Lung (tissue), 12 donors: ENCODE data around the gene CYS1. TPM values are rescaled to one million over a fixed set of nuclear protein-coding genes. Genes with fewer than 3 reads are reported as not detected.

Experiments
- ATAC-seq: fragments of 200-7000 bp; cut with Tn5 transposase; one replicate; pipeline ENCODE4 v1.9.1; 2020; ENCODE audit warnings: moderate number of reproducible peaks; ENCODE audit not compliant: insufficient read depth, low FRiP score
- DNase-seq, 3 donors: peaks; one replicate each; pipeline ENCODE4 v3.0.0-alpha.2; 2013 to 2017
- H3K27ac ChIP-seq, 2 donors: one replicate each; pipeline ENCODE4 v1.5.1; 2013; ENCODE audit warnings: mild to moderate bottlenecking in 2 of 2, moderate library complexity in 2 of 2, control low read depth in 1 of 2, inconsistent platforms in 1 of 2, low read depth in 1 of 2, low read length in 1 of 2
- H3K27me3 ChIP-seq, 3 donors: one replicate each; pipeline ENCODE4 v1.5.1; 2013; ENCODE audit warnings: low read length in 2 of 3; ENCODE audit not compliant: control insufficient read depth in 3 of 3, insufficient read depth in 3 of 3
- H3K36me3 ChIP-seq, 4 donors: one replicate each; pipeline ENCODE4 v1.5.1; 2013; ENCODE audit warnings: low read length in 4 of 4, mild to moderate bottlenecking in 1 of 4, moderate library complexity in 1 of 4; ENCODE audit not compliant: control insufficient read depth in 4 of 4, insufficient read depth in 4 of 4
- H3K4me1 ChIP-seq, 5 donors: one replicate each; pipeline ENCODE4 v1.5.1; 2013; ENCODE audit warnings: low read length in 5 of 5, mild to moderate bottlenecking in 2 of 5, moderate library complexity in 1 of 5; ENCODE audit not compliant: control insufficient read depth in 5 of 5, insufficient read depth in 5 of 5
- H3K4me3 ChIP-seq: one replicate; pipeline ENCODE4 v1.5.1; 2013; ENCODE audit warnings: mild to moderate bottlenecking, control low read depth, moderate library complexity
- H3K9ac ChIP-seq, 2 donors: one replicate each; pipeline ENCODE4 v1.5.1; 2013; ENCODE audit warnings: low read length in 2 of 2, control low read depth in 1 of 2; ENCODE audit not compliant: insufficient read depth in 1 of 2
- H3K9me3 ChIP-seq, 4 donors: one replicate each; pipeline ENCODE4 v1.5.1; 2013; ENCODE audit warnings: low read length in 3 of 4, mild to moderate bottlenecking in 1 of 4, moderate library complexity in 1 of 4; ENCODE audit not compliant: control insufficient read depth in 4 of 4, insufficient read depth in 3 of 4
- WGBS, 2 donors: extraction: QIAGEN DNeasy Blood & Tissue Kit; methylation state at CpG; one replicate each; pipeline ENCODE4 v1.1.7; 2013; 5-methylcytosine and 5-hydroxymethylcytosine counted together
- polyA plus RNA-seq, 2 donors: library from polyadenylated mRNA; stranded (reverse); fragments of 200-250 nt; gene quantifications; one replicate each; pipeline ENCODE4 v1.2.1, GENCODE V29; 2013
- total RNA-seq, 2 donors: library from RNA; depleted of rRNA in 1 of 2; stranded (reverse); fragments of >200 nt in 1 of 2; gene quantifications; one replicate each; pipeline ENCODE4 v1.2.1, GENCODE V29; 2014 to 2021
- TF ChIP-seq, protein P1 (sequence below): IDR thresholded peaks from 2 replicates; pipeline ENCODE4 v1.5.1; 2012; ENCODE audit warnings: mild to moderate bottlenecking; ENCODE audit errors: control extremely low read depth, extremely low read depth
- donor health status: control.
- donor health status: control.
- donor health status: Bipolar disorder and iron deficiency.
- donor health status: healthy.
- donor health status: DM: yes; HTN: yes; CAD: no.

The CYS1 gene
- total and polyA plus RNA-seq, 4 donors: 0.35 to 5.1 (median 1.0) TPM

DNA sequence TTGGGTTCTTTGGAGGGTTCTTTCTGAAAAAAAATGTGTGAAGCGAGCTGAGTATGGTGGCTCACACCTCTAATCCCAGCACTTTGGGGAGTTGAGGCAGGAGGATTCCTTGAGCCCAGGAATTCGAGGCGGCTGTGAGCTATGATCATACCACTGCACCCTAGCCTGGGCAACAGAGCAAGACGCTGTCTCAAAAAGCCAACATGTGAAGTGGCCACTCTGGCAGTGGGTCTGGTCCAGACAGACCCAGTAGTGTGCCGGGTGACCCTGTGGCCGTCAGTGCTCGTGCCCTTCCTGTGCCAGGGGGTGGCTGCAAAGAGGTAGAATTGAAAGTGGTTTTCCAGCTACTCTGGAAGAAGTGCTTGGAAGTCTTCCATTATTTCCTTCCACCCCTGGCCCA, 25.2 kb downstream of the CYS1 start:
- peaks cover 0 to 2% (median 0%) of the 10 kb centered on the region in 4 donors for H3K9me3 ChIP-seq
- no peak overlapping the region for H3K9ac ChIP-seq
- H3K4me3 ChIP-seq: no peak overlapping the region
- peaks cover 7 to 23% (median 13%) of the 10 kb centered on the region in 4 donors for H3K36me3 ChIP-seq
- TF ChIP-seq, protein P1, sequence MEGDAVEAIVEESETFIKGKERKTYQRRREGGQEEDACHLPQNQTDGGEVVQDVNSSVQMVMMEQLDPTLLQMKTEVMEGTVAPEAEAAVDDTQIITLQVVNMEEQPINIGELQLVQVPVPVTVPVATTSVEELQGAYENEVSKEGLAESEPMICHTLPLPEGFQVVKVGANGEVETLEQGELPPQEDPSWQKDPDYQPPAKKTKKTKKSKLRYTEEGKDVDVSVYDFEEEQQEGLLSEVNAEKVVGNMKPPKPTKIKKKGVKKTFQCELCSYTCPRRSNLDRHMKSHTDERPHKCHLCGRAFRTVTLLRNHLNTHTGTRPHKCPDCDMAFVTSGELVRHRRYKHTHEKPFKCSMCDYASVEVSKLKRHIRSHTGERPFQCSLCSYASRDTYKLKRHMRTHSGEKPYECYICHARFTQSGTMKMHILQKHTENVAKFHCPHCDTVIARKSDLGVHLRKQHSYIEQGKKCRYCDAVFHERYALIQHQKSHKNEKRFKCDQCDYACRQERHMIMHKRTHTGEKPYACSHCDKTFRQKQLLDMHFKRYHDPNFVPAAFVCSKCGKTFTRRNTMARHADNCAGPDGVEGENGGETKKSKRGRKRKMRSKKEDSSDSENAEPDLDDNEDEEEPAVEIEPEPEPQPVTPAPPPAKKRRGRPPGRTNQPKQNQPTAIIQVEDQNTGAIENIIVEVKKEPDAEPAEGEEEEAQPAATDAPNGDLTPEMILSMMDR: no peak
- 76 to 88% methylated on average over 7 of the region's 7 CpGs for WGBS, 2 donors
- H3K27me3 ChIP-seq: no peaks in the 10 kb centered on the region
- H3K4me1 ChIP-seq: peaks cover 0 to 34% (median 10%) of the 10 kb centered on the region in 5 donors
- no peak overlapping the region for H3K27ac ChIP-seq
- ATAC-seq: no peak
- no peak for DNase-seq

DNA sequence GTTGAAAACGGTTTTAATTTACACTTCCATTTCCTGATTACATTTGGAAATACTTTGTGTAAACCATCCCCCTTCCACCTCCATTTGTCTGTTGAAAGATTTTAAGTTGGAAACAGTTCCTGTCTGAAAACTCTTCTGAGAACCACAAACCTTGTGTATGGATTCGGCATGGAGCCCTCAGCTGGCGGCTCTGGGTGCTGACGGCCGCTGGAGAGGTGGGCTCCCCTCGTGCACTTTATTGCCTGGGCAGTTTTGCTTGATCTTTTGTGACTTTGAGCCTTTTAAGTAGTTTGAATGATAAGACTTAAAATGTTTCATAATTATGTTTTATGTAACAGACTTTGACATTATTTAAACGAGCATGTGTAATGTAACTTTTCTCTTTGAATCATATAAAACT, 25.8 kb downstream of the CYS1 start:
- peaks cover 0 to 2% (median 0%) of the 10 kb centered on the region in 4 donors for H3K9me3 ChIP-seq
- peaks cover 7 to 26% (median 13%) of the 10 kb centered on the region in 4 donors for H3K36me3 ChIP-seq
- peaks cover 0 to 33% (median 10%) of the 10 kb centered on the region in 5 donors for H3K4me1 ChIP-seq
- no peak for DNase-seq
- TF ChIP-seq, protein P1: no peak
- no peaks in the 10 kb centered on the region for H3K27me3 ChIP-seq
- 28 to 44% methylated on average over 7 of the region's 7 CpGs for WGBS, 2 donors
- no peak for ATAC-seq
- no peak overlapping the region for H3K27ac ChIP-seq
- no peak overlapping the region for H3K9ac ChIP-seq
- no peak overlapping the region for H3K4me3 ChIP-seq

DNA sequence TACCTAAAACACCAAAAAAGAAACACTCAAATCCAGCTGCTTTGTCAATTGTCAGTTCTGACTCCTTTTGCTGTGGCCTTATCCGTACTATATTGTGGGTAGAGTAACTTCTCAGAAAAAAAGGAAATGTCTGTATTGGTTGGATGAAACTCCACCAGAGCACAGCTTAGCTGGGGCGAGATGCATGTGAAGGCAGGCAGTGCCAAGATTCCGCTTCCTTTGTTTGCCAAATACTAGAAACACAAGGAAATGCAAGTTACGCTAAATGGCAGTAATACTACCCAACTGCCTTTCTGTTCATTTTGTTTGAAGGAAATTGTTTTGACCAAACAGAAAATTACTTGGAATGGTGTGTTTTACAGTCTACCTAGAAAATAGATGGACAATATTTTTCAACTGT, 26.9 kb downstream of the CYS1 start:
- H3K9ac ChIP-seq: peak overlapping the region in 1 of 2 donors; percentile 61
- peaks cover 0 to 41% (median 12%) of the 10 kb centered on the region in 5 donors for H3K4me1 ChIP-seq
- 31 to 60% methylated on average over 4 of the region's 4 CpGs for WGBS, 2 donors
- ATAC-seq (no peak), DNase-seq (peak in 2 of 3 donors; percentile 69 to 77)
- no peak overlapping the region for H3K4me3 ChIP-seq
- H3K27me3 ChIP-seq: no peaks in the 10 kb centered on the region
- peaks cover 0 to 2% (median 0%) of the 10 kb centered on the region in 4 donors for H3K9me3 ChIP-seq
- TF ChIP-seq, protein P1: no peak
- peaks cover 8 to 29% (median 16%) of the 10 kb centered on the region in 4 donors for H3K36me3 ChIP-seq
- no peak overlapping the region for H3K27ac ChIP-seq

- 92 to 93% methylated on average over 16 of the region's 16 CpGs for WGBS, 2 donors
- no peak overlapping the region for H3K4me3 ChIP-seq
- peaks cover 10 to 39% (median 19%) of the 10 kb centered on the region in 4 donors for H3K36me3 ChIP-seq
- H3K27ac ChIP-seq: no peak overlapping the region
- ATAC-seq (no peak), DNase-seq (no peak)
- no peaks in the 10 kb centered on the region for H3K27me3 ChIP-seq
- H3K9ac ChIP-seq: no peak overlapping the region
- peaks cover 0 to 2% (median 0%) of the 10 kb centered on the region in 4 donors for H3K9me3 ChIP-seq
- TF ChIP-seq, protein P1: no peak
- H3K4me1 ChIP-seq: peaks cover 0 to 33% (median 8%) of the 10 kb centered on the region in 5 donors
These were observed 28.0 kb downstream of the CYS1 start for GRCh38 chr2:10052216-10052615.
